ENCODE results near the gene CMTM2.
"Not testable (repeated sequence)": the region's sequence is repeated elsewhere in the genome, so short reads cannot be mapped to it uniquely, and the experiment has no call there.

The CMTM2 gene

GRCh38 chr16:66605177-66605978, 26.1 kb downstream of the CMTM2 start:
- Mint-ChIP-seq H3K9me3 (peaks cover 8 to 10% of the 10 kb centered on the region in 2 donors), H3K27me3 (no peaks in the 10 kb centered on the region), H3K27ac (peak overlapping the region; percentile 72 to 74), H3K4me3 (peak overlapping the region; percentile 78 to 79), H3K4me1 (peaks cover 60% of the 10 kb centered on the region)
- ATAC-seq (peak; percentile 44), DNase-seq (no peak)

- Mint-ChIP-seq H3K4me3 (peak overlapping the region; percentile 78 to 79), H3K9me3 (peaks cover under 1 to 2% of the 10 kb centered on the region in 2 donors), H3K4me1 (peaks cover 57% of the 10 kb centered on the region), H3K27me3 (no peaks in the 10 kb centered on the region), H3K27ac (peak overlapping the region; percentile 72 to 74)
- peak in 1 of 2 donors; percentile 35 for DNase-seq
- no peak for ATAC-seq
Measured at GRCh38 chr16:66605979-66606751, 26.9 kb downstream of the CMTM2 start.

GRCh38 chr16:66608241-66609138, 29.2 kb downstream of the CMTM2 start:
- DNase-seq (peak; percentile 78 to 84), ATAC-seq (peak; percentile 50)
- Mint-ChIP-seq H3K4me3 (peak overlapping the region in 1 of 2 donors; percentile 48), H3K9me3 (no peaks in the 10 kb centered on the region), H3K27me3 (no peaks in the 10 kb centered on the region), H3K4me1 (peaks cover 48% of the 10 kb centered on the region), H3K27ac (peak overlapping the region; percentile 30 to 40)

GRCh38 chr16:66609139-66609510, 29.9 kb downstream of the CMTM2 start:
- no peak overlapping the region for H3K4me3 Mint-ChIP-seq
- no peak for ATAC-seq
- no peaks in the 10 kb centered on the region for H3K9me3 Mint-ChIP-seq
- DNase-seq, result no peak
- no peaks in the 10 kb centered on the region for H3K27me3 Mint-ChIP-seq
- peaks cover 42% of the 10 kb centered on the region for H3K4me1 Mint-ChIP-seq
- no peak overlapping the region for H3K27ac Mint-ChIP-seq

GRCh38 chr16:66610111-66610820, 31.0 kb downstream of the CMTM2 start:
- peak overlapping the region in 1 of 2 donors; percentile 34 for H3K27ac Mint-ChIP-seq
- DNase-seq, result no peak
- H3K9me3 Mint-ChIP-seq, result no peaks in the 10 kb centered on the region
- H3K4me1 Mint-ChIP-seq, result peaks cover 41% of the 10 kb centered on the region
- no peaks in the 10 kb centered on the region for H3K27me3 Mint-ChIP-seq
- no peak overlapping the region for H3K4me3 Mint-ChIP-seq
- no peak for ATAC-seq

GRCh38 chr16:66611911-66612310, 32.6 kb downstream of the CMTM2 start:
- not testable (repeated sequence) for DNase-seq, H3K27ac Mint-ChIP-seq, H3K27me3 Mint-ChIP-seq, H3K4me3 Mint-ChIP-seq, ATAC-seq, H3K9me3 Mint-ChIP-seq
- H3K4me1 Mint-ChIP-seq, result peaks cover 27% of the 10 kb centered on the region

- DNase-seq (no peak), ATAC-seq (no peak)
- no peak overlapping the region for H3K4me3 Mint-ChIP-seq
- H3K4me1 Mint-ChIP-seq, result peaks cover 22% of the 10 kb centered on the region
- no peak overlapping the region for H3K27ac Mint-ChIP-seq
- no peaks in the 10 kb centered on the region for H3K27me3 Mint-ChIP-seq
- H3K9me3 Mint-ChIP-seq, result no peaks in the 10 kb centered on the region
Measured at GRCh38 chr16:66612422-66612821, 33.2 kb downstream of the CMTM2 start.

- Mint-ChIP-seq H3K4me3 (no peak overlapping the region), H3K9me3 (no peaks in the 10 kb centered on the region), H3K4me1 (peaks cover 7% of the 10 kb centered on the region), H3K27me3 (no peaks in the 10 kb centered on the region), H3K27ac (peak overlapping the region in 1 of 2 donors; percentile 12)
- ATAC-seq, result no peak
- DNase-seq, result no peak
Measured at GRCh38 chr16:66614161-66614802, 35.0 kb downstream of the CMTM2 start.

- Mint-ChIP-seq H3K27ac (no peak overlapping the region), H3K4me3 (no peak overlapping the region), H3K27me3 (no peaks in the 10 kb centered on the region), H3K9me3 (no peaks in the 10 kb centered on the region), H3K4me1 (no peaks in the 10 kb centered on the region)
- DNase-seq (no peak), ATAC-seq (no peak)
Measured at GRCh38 chr16:66616169-66616568, 36.9 kb downstream of the CMTM2 start.

- DNase-seq, result no peak
- no peak for ATAC-seq
- Mint-ChIP-seq H3K9me3 (no peaks in the 10 kb centered on the region), H3K4me3 (no peak overlapping the region), H3K27me3 (no peaks in the 10 kb centered on the region), H3K27ac (no peak overlapping the region), H3K4me1 (no peaks in the 10 kb centered on the region)
Measured at GRCh38 chr16:66616592-66616991, 37.3 kb downstream of the CMTM2 start.

GRCh38 chr16:66617010-66617434, 37.8 kb downstream of the CMTM2 start:
- Mint-ChIP-seq H3K9me3 (no peaks in the 10 kb centered on the region), H3K27me3 (no peaks in the 10 kb centered on the region), H3K4me1 (no peaks in the 10 kb centered on the region), H3K4me3 (no peak overlapping the region), H3K27ac (no peak overlapping the region)
- DNase-seq, result no peak
- no peak for ATAC-seq

GRCh38 chr16:66617728-66618127, 38.5 kb downstream of the CMTM2 start:
- Mint-ChIP-seq H3K9me3 (no peaks in the 10 kb centered on the region), H3K27ac (no peak overlapping the region), H3K27me3 (no peaks in the 10 kb centered on the region), H3K4me1 (no peaks in the 10 kb centered on the region), H3K4me3 (no peak overlapping the region)
- ATAC-seq (no peak), DNase-seq (no peak)

- H3K27me3 Mint-ChIP-seq, result no peaks in the 10 kb centered on the region
- H3K4me3 Mint-ChIP-seq, result no peak overlapping the region
- H3K4me1 Mint-ChIP-seq, result no peaks in the 10 kb centered on the region
- no peak overlapping the region for H3K27ac Mint-ChIP-seq
- ATAC-seq (no peak), DNase-seq (no peak)
- H3K9me3 Mint-ChIP-seq, result no peaks in the 10 kb centered on the region
Measured at GRCh38 chr16:66618588-66619375, 39.5 kb downstream of the CMTM2 start.
